Measurements from ENCODE around the gene DDX56. TPM values are rescaled to one million over a fixed set of nuclear protein-coding genes. Genes with fewer than 3 reads are reported as not detected.

DDX56 gene
- total and polyA plus RNA-seq, 2 experiments from 2014 or later: 65.1 to 70.5 TPM

DNA sequence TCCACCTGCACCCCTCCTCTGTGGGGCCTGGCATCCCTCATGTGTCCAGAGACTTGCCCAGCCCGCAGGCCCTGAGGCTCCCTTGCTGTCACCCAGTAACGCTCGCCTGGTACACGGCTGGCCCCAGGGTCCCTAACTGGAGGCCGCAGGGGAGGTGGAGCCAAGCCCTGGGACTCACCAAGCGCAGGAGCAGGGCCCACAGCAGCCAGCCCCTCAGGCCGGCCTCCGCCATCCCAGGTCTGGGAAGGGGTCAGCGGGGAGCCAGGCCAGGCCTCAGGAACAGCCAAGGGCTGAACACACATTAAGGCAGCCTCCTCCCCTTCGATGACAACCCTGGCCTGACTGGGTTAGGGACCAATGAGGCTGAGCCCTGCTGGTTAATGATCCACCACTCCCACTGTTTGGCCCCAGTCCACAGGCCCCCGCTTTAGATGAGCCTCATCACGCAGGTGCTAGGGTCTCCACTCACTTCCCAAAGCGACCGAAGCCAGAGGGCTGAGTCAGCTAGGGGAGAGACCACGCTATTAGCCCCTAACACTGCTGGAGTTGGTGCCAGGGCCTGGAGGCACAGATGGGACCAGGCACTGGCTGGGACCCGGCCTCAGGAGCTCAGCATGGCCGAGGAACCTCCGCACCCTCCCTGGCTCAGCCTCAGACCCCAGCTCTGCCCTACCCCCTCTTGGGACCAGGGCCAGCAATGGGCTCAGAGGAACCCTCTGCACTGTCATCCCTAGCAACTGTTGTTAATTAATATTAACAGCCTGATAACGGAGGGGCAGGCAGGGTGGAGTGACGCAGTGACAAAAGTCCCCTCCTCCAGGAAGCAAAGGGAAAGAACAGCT, 32.5 kb downstream of the DDX56 start, which contains the start of gene NPC1L1:
NPC1L1 (minus strand) TSS at position 303 of the 842 bp plus-strand sequence; CDS start at position 232, 71 bp downstream.
- H3K4me1 ChIP-seq (ENCODE audit: insufficient read depth): peaks cover 5% of the 10 kb centered on the region; the same call in 1 of the 2 replicates

DNA sequence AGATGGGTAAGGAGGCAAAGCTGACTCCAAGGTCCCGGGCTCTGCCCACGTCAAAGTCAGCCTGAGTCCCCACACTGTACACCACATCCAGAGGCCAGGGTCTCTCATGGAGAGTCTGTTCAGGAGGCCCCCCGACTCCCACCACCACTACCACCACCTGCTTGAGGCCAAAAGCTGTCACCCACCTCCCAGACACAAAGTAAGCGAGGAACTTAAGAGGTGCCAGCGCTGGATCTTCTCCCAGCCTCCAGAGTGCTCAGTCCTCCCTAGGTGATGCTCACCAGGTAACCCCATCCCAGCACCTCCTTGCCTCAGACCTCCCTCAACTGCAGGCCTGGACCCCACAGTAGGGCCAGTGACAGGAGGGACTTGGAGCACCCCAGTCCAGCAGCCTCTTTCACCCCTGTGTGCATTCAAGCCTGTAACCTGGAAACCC, 33.1 kb downstream of the DDX56 start:
- Histone ChIP-seq H3K79me2 (ENCODE audit: insufficient read depth) (no peaks in the 10 kb centered on the region), H4K20me1 (ENCODE audit: insufficient read depth) (no peaks in the 10 kb centered on the region), H3K4me2 (ENCODE audit: unreplicated experiment) (no peak overlapping the region), H3K9me2 (ENCODE audit: insufficient read depth) (no peaks in the 10 kb centered on the region), H3K9me3 (ENCODE audit: low read depth) (no peaks in the 10 kb centered on the region), H3K4me1 (ENCODE audit: insufficient read depth) (peaks cover 5% of the 10 kb centered on the region; the same call in 1 of the 2 replicates), H3K36me3 (ENCODE audit: low read depth) (no peaks in the 10 kb centered on the region), H3F3A (ENCODE audit: insufficient read depth) (0 out of 2 replicates have a peak, but pooled peaks cover 6% of the 10 kb centered on the region), H2AFZ (no peak overlapping the region), H3K27me3 (replicated peaks; ENCODE audit: insufficient read depth) (no peaks in the 10 kb centered on the region), H3K27ac (no peak overlapping the region), H3K9ac (no peak overlapping the region), H3K4me3 (no peak overlapping the region)
- in situ Hi-C loops (cut with MboI): no loop called here
- 71 to 73% methylated on average over 5 of the region's 5 CpGs for whole genome bisulfite sequencing, 2 experiments (ENCODE audit: low coverage in 1 of 2, low lambda C conversion rate in 2 of 2, missing lambda C conversion rate in 2 of 2)
- TF ChIP-seq EZH2 (IDR thresholded peaks at IDR 0.05; ENCODE audit: insufficient read depth, poor library complexity, severe bottlenecking) (no peak), EZH2phosphoT487 (IDR thresholded peaks at IDR 0.05; ENCODE audit: insufficient read depth, low read depth) (no peak)
- no peak for DNase-seq

More for the DNA sequence above, 32.5 kb downstream of the DDX56 start, which contains the start of gene NPC1L1:
- Histone ChIP-seq H3K9me3 (ENCODE audit: low read depth) (no peaks in the 10 kb centered on the region), H3K4me2 (ENCODE audit: unreplicated experiment) (no peak within 1 kb of the TSS), H3K27ac (no peak within 1 kb of the TSS), H3K9me2 (ENCODE audit: insufficient read depth) (no peaks in the 10 kb centered on the region), H3K79me2 (ENCODE audit: insufficient read depth) (no peaks in the 10 kb centered on the region), H3K27me3 (replicated peaks; ENCODE audit: insufficient read depth) (no peaks in the 10 kb centered on the region), H2AFZ (no peak within 1 kb of the TSS), H3K4me3 (no peak within 1 kb of the TSS), H3K9ac (no peak within 1 kb of the TSS), H3F3A (ENCODE audit: insufficient read depth) (0 out of 2 replicates have a peak, but pooled peaks cover 6% of the 10 kb centered on the region), H4K20me1 (ENCODE audit: insufficient read depth) (no peaks in the 10 kb centered on the region), H3K36me3 (ENCODE audit: low read depth) (no peaks in the 10 kb centered on the region)
- DNase-seq: no peak
- 66 to 70% methylated on average over 20 of the region's 20 CpGs for WGBS, 2 experiments (ENCODE audit: low coverage in 1 of 2, low lambda C conversion rate in 2 of 2, missing lambda C conversion rate in 2 of 2)
- in situ Hi-C loops (cut with MboI): no loop called here
- TF ChIP-seq EZH2 (IDR thresholded peaks at IDR 0.05; ENCODE audit: insufficient read depth, poor library complexity, severe bottlenecking): no peak
- no peak for TF ChIP-seq EZH2phosphoT487 (IDR thresholded peaks at IDR 0.05; ENCODE audit: insufficient read depth, low read depth)

DNA sequence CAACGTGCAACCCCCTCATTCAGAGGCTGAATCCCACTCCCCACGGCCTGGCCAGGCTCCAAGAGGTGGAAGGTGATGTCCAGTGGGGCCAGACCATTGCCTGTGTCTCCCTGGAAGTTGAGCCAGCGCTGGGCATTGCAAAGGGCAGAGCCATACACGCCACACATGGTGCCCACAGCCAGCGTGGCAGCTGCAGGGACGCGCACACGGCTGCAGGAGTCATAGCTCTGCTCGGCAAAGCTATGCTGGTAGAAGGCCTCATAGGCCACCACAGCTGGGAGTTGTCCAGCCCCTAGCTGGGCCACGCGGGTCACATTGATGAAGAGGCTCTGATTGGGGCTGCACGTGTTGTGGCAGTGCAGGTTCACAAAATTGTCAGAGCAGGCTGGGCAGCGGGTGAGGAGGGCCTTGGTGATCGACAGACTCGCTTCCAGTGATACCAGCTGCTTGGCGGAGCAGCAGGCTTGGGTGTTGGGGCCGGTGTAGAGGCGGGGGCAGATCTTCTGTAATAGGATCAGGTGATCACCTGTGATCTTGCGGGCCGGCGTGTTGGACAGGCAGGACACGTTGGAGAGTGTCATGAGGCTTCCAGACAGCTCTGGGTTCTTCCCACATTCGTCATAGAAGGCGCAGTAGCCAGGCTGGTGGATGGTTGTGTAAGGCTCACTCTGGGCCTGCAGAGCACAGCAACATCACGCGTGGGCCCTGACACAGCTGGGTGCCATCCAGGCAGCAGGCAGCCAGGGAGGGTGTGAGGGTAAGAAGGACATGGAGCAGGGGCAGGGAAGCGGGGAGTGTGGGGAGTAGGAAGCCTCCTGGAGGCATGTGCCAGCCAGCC, 33.8 kb downstream of the DDX56 start:
- Histone ChIP-seq H3K9me3 (ENCODE audit: low read depth) (no peaks in the 10 kb centered on the region), H3K4me2 (ENCODE audit: unreplicated experiment) (no peak overlapping the region), H3K27ac (no peak overlapping the region), H3K27me3 (replicated peaks; ENCODE audit: insufficient read depth) (no peaks in the 10 kb centered on the region), H3K36me3 (ENCODE audit: low read depth) (no peaks in the 10 kb centered on the region), H2AFZ (no peak overlapping the region), H3K79me2 (ENCODE audit: insufficient read depth) (no peaks in the 10 kb centered on the region), H4K20me1 (ENCODE audit: insufficient read depth) (no peaks in the 10 kb centered on the region), H3K4me1 (ENCODE audit: insufficient read depth) (peaks cover 5% of the 10 kb centered on the region; the same call in 1 of the 2 replicates), H3K9me2 (ENCODE audit: insufficient read depth) (no peaks in the 10 kb centered on the region), H3K4me3 (no peak overlapping the region), H3K9ac (no peak overlapping the region), H3F3A (ENCODE audit: insufficient read depth) (0 out of 2 replicates have a peak, but pooled peaks cover 6% of the 10 kb centered on the region)
- 80 to 81% methylated on average over 27 of the region's 27 CpGs for WGBS, 2 experiments (ENCODE audit: low coverage in 1 of 2, low lambda C conversion rate in 2 of 2, missing lambda C conversion rate in 2 of 2)
- TF ChIP-seq EZH2phosphoT487 (IDR thresholded peaks at IDR 0.05; ENCODE audit: insufficient read depth, low read depth) (no peak), EZH2 (IDR thresholded peaks at IDR 0.05; ENCODE audit: insufficient read depth, poor library complexity, severe bottlenecking) (no peak)
- in situ Hi-C loops (cut with MboI): no loop called here
- DNase-seq: no peak
